Colon (tissue), 2 donors: ENCODE measurements around the gene PSME1.

Experiments used
- FAIRE-seq: peaks from 2 replicates; lab custom pipeline; 2012; peaks lifted over from hg19 to GRCh38; lab: Jason Lieb, UNC
- donor health status: control.
- donor health status: control.

The PSME1 gene

DNA sequence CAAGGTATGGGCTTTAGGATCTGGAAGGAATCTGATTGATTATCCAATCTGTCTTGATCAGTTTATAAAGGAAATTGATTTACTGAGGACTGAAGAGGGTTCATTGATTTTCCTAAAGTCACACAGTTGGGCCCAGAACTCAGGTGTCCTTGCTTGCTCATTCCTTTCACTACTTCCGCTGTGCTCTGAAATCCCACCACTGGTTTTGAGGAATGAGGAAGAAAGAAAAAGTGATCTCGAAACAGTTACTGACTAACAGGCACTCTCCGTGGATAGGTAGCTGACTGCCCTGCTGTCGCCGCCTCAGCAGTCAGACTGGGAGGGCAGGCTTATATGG lies 5.6 kb upstream of the PSME1 start, which contains the start of gene FITM1:
Gene FITM1 (plus strand): TSS at position 280 of the 337 bp plus-strand sequence. CDS start 905 bp downstream, outside the sequence.
- FAIRE-seq, result no peak

GRCh38 chr14:24130717-24131548 lies 5.1 kb upstream of the PSME1 start:
- FAIRE-seq, result no peak

DNA sequence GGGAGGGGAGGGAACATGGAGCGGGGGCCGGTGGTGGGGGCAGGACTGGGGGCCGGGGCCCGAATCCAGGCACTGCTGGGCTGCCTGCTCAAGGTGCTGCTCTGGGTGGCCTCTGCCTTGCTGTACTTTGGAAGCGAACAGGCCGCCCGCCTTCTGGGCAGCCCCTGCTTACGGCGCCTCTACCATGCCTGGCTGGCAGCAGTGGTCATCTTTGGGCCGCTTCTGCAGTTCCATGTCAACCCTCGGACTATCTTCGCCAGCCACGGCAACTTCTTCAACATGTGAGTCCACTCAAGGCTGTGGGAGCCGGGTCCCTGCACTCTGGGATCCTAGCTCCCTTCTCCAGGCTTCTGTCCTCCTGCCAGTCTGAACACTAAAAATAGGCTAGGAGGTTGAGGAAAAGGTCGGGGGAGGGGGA lies 4.4 kb upstream of the PSME1 start:
- FAIRE-seq, result no peak

- no peak for FAIRE-seq
These were observed 3.8 kb upstream of the PSME1 start for GRCh38 chr14:24132061-24132685.

- no peak for FAIRE-seq
These were observed 3.0 kb upstream of the PSME1 start for GRCh38 chr14:24132976-24133375.

GRCh38 chr14:24133735-24134134 lies 2.3 kb upstream of the PSME1 start:
- FAIRE-seq, result no peak

- no peak for FAIRE-seq
These were observed 485 bp upstream of the PSME1 start for GRCh38 chr14:24135584-24135833.

- no peak for FAIRE-seq
These were observed 912 bp downstream of the PSME1 start for GRCh38 chr14:24136684-24137528.

DNA sequence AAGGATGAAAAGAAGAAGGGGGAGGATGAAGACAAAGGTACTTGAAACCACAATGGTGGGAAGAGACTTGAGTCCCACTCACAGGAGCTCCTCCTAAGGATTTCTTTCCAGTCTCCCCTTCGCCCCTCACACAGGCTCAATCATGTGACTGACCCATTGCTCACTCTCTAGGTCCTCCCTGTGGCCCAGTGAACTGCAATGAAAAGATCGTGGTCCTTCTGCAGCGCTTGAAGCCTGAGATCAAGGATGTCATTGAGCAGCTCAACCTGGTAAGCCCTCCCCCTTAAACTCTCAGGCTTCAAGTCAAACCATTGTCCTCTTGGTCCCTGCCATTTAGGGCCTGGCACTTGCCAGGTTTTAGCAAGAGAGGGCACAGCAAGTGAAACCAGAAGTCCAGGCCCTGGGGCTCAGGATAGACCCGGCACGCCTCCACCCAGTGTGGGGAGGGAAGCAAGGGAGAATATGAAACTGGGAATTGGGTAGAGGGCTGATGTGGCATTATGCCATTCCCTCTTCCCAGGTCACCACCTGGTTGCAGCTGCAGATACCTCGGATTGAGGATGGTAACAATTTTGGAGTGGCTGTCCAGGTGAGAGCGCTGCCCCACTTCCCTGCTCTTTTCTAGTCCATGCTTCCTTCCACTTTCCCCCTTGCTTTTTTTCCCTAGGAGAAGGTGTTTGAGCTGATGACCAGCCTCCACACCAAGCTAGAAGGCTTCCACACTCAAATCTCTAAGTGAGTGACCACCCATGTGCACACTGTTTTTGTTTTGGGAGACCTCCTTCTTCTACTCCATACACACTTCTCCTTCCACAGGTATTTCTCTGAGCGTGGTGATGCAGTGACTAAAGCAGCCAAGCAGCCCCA lies 1.8 kb downstream of the PSME1 start:
- FAIRE-seq, result no peak

- no peak for FAIRE-seq
These were observed 2.6 kb downstream of the PSME1 start for GRCh38 chr14:24138396-24139271.

GRCh38 chr14:24139272-24139934 lies 3.4 kb downstream of the PSME1 start:
- FAIRE-seq, result no peak

- no peak for FAIRE-seq
These were observed 5.3 kb downstream of the PSME1 start, which contains the start of gene EMC9 for GRCh38 chr14:24141097-24141880. Gene EMC9, minus strand, starts transcription at chr14:24141591. Its CDS starts 287 bp downstream, at chr14:24141304.

DNA sequence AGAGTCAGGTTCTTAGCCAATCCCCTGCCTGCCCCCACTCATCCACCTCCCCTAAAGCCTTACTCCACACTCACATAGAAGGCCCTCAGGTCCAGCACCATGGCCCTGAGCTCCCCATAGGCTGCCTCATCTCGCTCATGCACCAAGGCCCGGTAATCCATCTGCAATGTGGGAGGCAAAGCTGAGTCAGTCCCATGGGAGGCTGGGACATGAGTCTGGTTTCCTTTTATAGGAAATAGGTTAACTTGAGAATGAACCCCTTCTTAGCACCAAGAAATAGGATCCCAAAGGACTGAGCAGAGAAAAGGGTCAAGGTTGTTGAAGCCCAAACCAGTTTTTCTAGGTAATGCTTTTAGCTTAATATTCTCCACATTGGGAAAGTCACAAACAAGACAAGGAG lies 7.5 kb downstream of the PSME1 start:
- no peak for FAIRE-seq

GRCh38 chr14:24144451-24144850 lies 8.5 kb downstream of the PSME1 start:
- no peak for FAIRE-seq

- FAIRE-seq, result no peak
These were observed 9.2 kb downstream of the PSME1 start for GRCh38 chr14:24145219-24145618.

- FAIRE-seq, result no peak
These were observed 9.9 kb downstream of the PSME1 start for GRCh38 chr14:24145690-24146452.

DNA sequence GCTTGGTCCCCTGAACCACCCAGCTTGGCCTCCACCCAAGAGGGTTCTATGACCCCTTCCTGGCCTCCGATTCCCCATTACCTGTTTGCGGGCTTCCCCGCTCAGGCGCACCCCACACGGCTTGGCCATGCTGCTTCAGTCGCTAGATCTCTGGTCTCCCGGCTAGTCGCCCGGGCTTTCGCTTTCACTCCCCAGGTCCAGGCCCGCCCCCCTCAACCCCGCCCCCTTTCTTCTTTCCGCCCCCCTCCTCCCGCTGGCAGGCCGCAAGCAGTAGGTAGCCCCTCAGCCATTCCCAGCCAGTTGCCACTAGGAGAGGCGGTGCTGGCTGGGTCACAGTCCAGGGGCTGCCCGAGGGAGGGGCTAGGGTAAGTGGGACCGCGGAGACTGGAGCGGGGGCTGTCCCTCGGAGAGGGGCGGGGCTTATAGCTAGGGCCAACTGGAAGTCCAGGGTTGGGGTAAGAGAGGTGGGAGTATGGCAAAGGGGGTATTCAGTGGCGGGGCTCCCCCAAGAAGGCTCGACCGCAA lies 10.5 kb downstream of the PSME1 start, which contains the start of gene PSME2:
Gene PSME2 (minus strand): TSS at position 158 of the 525 bp plus-strand sequence. CDS start 29 bp downstream, at position 129.
- no peak for FAIRE-seq
